HCT116 (cell line): ENCODE results near the gene CPA1. TPM values are rescaled to one million over a fixed set of nuclear protein-coding genes. Genes with fewer than 3 reads are reported as not detected.
A peak's percentile ranks its signal among the peaks of the same experiment; 100 is the strongest.

Source experiments
- ATAC-seq: fragments of 200-7000 bp; cut with Tn5 transposase; 2 replicates; pipeline ENCODE4 v1.9.1; 2020; ENCODE audit warnings: mild to moderate bottlenecking, moderate library complexity
- BruUV-seq: library from RNA; stranded (reverse); fragments of 400-500 nt; replicated peaks from 2 replicates; lab custom pipeline; 2021; lab: Mats Ljungman, UMichigan
- CTCF ChIA-PET: fragments of 300-600 bp; sonication (Branson Sonifier 250); formaldehyde crosslinking; loops from one replicate; lab custom pipeline; 2021; ENCODE audit warnings: antibody characterized with exemption; lab: Charles Lee
- POLR2A ChIA-PET: fragments of 300-600, 350-600 bp; sonication (Branson Sonifier 250); formaldehyde crosslinking; loops from one replicate; lab custom pipeline; 2021; ENCODE audit warnings: antibody characterized with exemption; lab: Charles Lee
- RAD21 ChIA-PET, 2 experiments: fragments of 300-600 bp; sonication (Branson Sonifier 250); formaldehyde crosslinking; loops; one replicate each; lab custom pipeline; 2023; ENCODE audit warnings: low total read pairs in 2 of 2; ENCODE audit not compliant: uncharacterized antibody in 2 of 2, unreplicated experiment in 2 of 2, low non-redundant PET in 1 of 2; lab: Charles Lee
- DNase-seq: peaks from one replicate; pipeline ENCODE4 v3.0.0-alpha.2; 2010; ENCODE audit warnings: low read depth, low spot score
- H2AFZ ChIP-seq: fragments of 200-600 bp; shearing (Covaris generic), sonication (generic); 2 replicates; pipeline ENCODE4 v1.6.1; 2017; ENCODE audit warnings: low read depth, mixed run types, mixed read lengths, antibody characterized with exemption, low read length; ENCODE audit not compliant: poor library complexity, severe bottlenecking
- H3K27ac ChIP-seq: 2 replicates; pipeline ENCODE4 v1.5.1; 2012; ENCODE audit warnings: low read depth, low read length
- H3K27me3 ChIP-seq: fragments of 200-600 bp; sonication (generic); 2 replicates; pipeline ENCODE4 v1.6.1; 2016; ENCODE audit warnings: mixed run types, low read length, mixed read lengths; ENCODE audit not compliant: insufficient read depth
- H3K36me3 ChIP-seq, 2 experiments: fragments of 200-500 bp in 1 of 2; fragments of 200-600 bp in 1 of 2; sonication (Bioruptor generic) in 1 of 2; sonication (generic) in 1 of 2; 2 replicates each; pipeline versions ENCODE4 v1.5.1 to v1.6.1; 2014 to 2016; ENCODE audit warnings: low read length in 2 of 2, inconsistent platforms in 1 of 2, mixed read lengths in 1 of 2, mixed run types in 1 of 2; ENCODE audit not compliant: insufficient read depth in 2 of 2, control insufficient read depth in 1 of 2
- H3K4me1 ChIP-seq, 2 experiments: fragments of 200-600 bp in 1 of 2; sonication (generic) in 1 of 2; 2 replicates each; pipeline versions ENCODE4 v1.5.1 to v1.6.1; 2012 to 2017; ENCODE audit warnings: low read length in 2 of 2, inconsistent platforms in 1 of 2, mild to moderate bottlenecking in 1 of 2, mixed read lengths in 1 of 2, mixed run types in 1 of 2, moderate library complexity in 1 of 2; ENCODE audit not compliant: insufficient read depth in 2 of 2, control insufficient read depth in 1 of 2
- H3K4me2 ChIP-seq: fragments of 200-600 bp; sonication (generic); 2 replicates; pipeline ENCODE4 v1.6.1; 2017; ENCODE audit warnings: mixed run types, low read length, mixed read lengths
- H3K4me3 ChIP-seq, 2 experiments: fragments of 200-600 bp in 1 of 2; sonication (generic) in 1 of 2; replicated peaks in 1 of 2; 2 replicates each; pipeline ENCODE4 v1.5.1; 2011 to 2016; ENCODE audit warnings: low read length in 2 of 2, control low read depth in 1 of 2, low read depth in 1 of 2, mild to moderate bottlenecking in 1 of 2, mixed read lengths in 1 of 2, mixed run types in 1 of 2
- H3K79me2 ChIP-seq: fragments of 200-600 bp; sonication (generic); 2 replicates; pipeline ENCODE4 v1.6.1; 2017; ENCODE audit warnings: mild to moderate bottlenecking, mixed run types, low read length, moderate library complexity, mixed read lengths; ENCODE audit not compliant: insufficient read depth
- H3K9ac ChIP-seq: fragments of 200-600 bp; sonication (generic); 2 replicates; pipeline ENCODE4 v1.6.1; 2016; ENCODE audit warnings: low read length, mixed read lengths
- H3K9me2 ChIP-seq: fragments of 200-600 bp; sonication (generic), shearing (Covaris generic); 2 replicates; pipeline ENCODE4 v1.6.1; 2017; ENCODE audit warnings: mixed run types, mild to moderate bottlenecking, moderate library complexity; ENCODE audit not compliant: insufficient read depth
- H3K9me3 ChIP-seq, 2 experiments: fragments of 200-500 bp in 1 of 2; fragments of 200-600 bp in 1 of 2; sonication (Bioruptor generic) in 1 of 2; sonication (generic) in 1 of 2; 2 replicates each; pipeline ENCODE4 v1.6.1; 2014 to 2017; ENCODE audit warnings: low read length in 2 of 2, mixed read lengths in 2 of 2, inconsistent platforms in 1 of 2, low read depth in 1 of 2, mild to moderate bottlenecking in 1 of 2, mixed run types in 1 of 2, moderate library complexity in 1 of 2; ENCODE audit not compliant: control insufficient read depth in 1 of 2, insufficient read depth in 1 of 2
- H4K20me1 ChIP-seq: fragments of 200-600 bp; sonication (generic), shearing (Covaris generic); 2 replicates; pipeline ENCODE4 v1.6.1; 2017; ENCODE audit warnings: mixed run types, mild to moderate bottlenecking, moderate library complexity; ENCODE audit not compliant: insufficient read depth
- CBX3 ChIP-seq: IDR thresholded peaks from 2 replicates; pipeline ENCODE4 v1.6.1; 2012; ENCODE audit warnings: low read depth
- CEBPB ChIP-seq: IDR thresholded peaks from 2 replicates; pipeline ENCODE4 v1.6.1; 2012; ENCODE audit warnings: low read depth
- EZH2 ChIP-seq: fragments of 200-600 bp; sonication (generic); IDR thresholded peaks from 2 replicates; pipeline ENCODE4 v1.6.1; 2017; ENCODE audit warnings: antibody characterized with exemption, mixed run types
- FOSL1 ChIP-seq: IDR thresholded peaks from 2 replicates; pipeline ENCODE4 v1.6.1; 2012; ENCODE audit warnings: low read depth
- JUND ChIP-seq: IDR thresholded peaks from 2 replicates; pipeline ENCODE4 v1.6.1; 2012
- POLR2A ChIP-seq: IDR thresholded peaks from 2 replicates; pipeline ENCODE4 v1.7.0; 2011; ENCODE audit warnings: borderline replicate concordance; ENCODE audit not compliant: insufficient read depth, insufficient read length; ENCODE audit errors: extremely low read depth
- RAD21 ChIP-seq: IDR thresholded peaks from 2 replicates; pipeline ENCODE4 v1.6.1; 2012; ENCODE audit warnings: low read depth, mild to moderate bottlenecking
- SIN3A ChIP-seq: IDR thresholded peaks from 2 replicates; pipeline ENCODE4 v1.6.1; 2012; ENCODE audit warnings: low read depth
- SP1 ChIP-seq: IDR thresholded peaks from 2 replicates; pipeline ENCODE4 v1.6.1; 2012; ENCODE audit warnings: low read depth
- YY1 ChIP-seq: IDR thresholded peaks from 2 replicates; pipeline ENCODE4 v1.6.1; 2011; ENCODE audit warnings: low read length, low read depth, moderate library complexity, mild to moderate bottlenecking; ENCODE audit not compliant: insufficient replicate concordance; ENCODE audit errors: extremely low read depth
- ZNF274 ChIP-seq: fragments of 200-500 bp; sonication (Bioruptor generic); IDR thresholded peaks from 2 replicates; pipeline ENCODE4 v1.6.1; 2014; ENCODE audit warnings: mild to moderate bottlenecking, low read depth, low read length, inconsistent platforms
- intact Hi-C: fragments of 100-400 bp; cut with micrococcal nuclease; formaldehyde crosslinking; loops from 2 replicates; pipeline ENCODE4 v1.10.0; 2022
- total RNA-seq: library from RNA; stranded (reverse); gene quantifications from one replicate; pipeline ENCODE4 v1.2.1, GENCODE V29; 2021; ENCODE audit not compliant: unreplicated experiment
- TF ChIP-seq, protein P1 (sequence below), 3 experiments: fragments of 200-600 bp in 1 of 3; sonication (generic) in 1 of 3; IDR thresholded peaks in 2 of 3; conservative IDR thresholded peaks in 1 of 3; 2 replicates each; pipeline ENCODE4 v1.5.1; 2012 to 2017; ENCODE audit warnings: low read depth in 2 of 3, low read length in 2 of 3, antibody characterized with exemption in 1 of 3, borderline replicate concordance in 1 of 3, control low read depth in 1 of 3, mild to moderate bottlenecking in 1 of 3, mixed read lengths in 1 of 3, mixed run types in 1 of 3, moderate library complexity in 1 of 3; ENCODE audit not compliant: insufficient read depth in 1 of 3

The CPA1 gene
- total RNA-seq, 1 experiment from 2014 or later: 11.9 TPM

DNA sequence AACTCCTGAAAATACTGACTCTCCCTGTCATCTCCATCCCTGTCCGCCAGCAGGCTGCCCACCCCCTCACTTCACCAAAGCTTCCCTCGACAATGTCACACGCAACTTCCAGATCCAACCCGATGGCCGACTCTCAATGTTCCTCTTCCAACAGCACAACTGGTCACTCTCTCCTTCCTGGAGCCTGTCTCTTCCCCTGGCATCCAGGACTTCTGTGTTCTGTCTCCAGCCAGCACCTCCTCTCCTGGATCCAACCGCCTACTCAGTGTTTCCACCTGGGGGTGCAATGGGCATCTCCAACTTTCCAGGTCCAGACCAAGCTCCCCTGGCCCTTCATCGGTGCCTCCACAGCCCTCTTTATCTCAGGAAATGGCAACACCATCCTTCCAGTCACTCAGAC is 27.1 kb upstream of the CPA1 start:
- BruUV-seq: no TSS peak
- no peak overlapping the region for H3K9ac ChIP-seq
- ATAC-seq (no peak), DNase-seq (no peak)
- no peaks in the 10 kb centered on the region for H3K36me3 ChIP-seq
- no peak overlapping the region for H2AFZ ChIP-seq
- H3K4me3 ChIP-seq: no peak overlapping the region
- no peaks in the 10 kb centered on the region for H3K27me3 ChIP-seq
- TF ChIP-seq RAD21 (0 out of 2 replicates have a peak, but pooled peaks have one; percentile 22), SIN3A (no peak)
- H3K27ac ChIP-seq: no peak overlapping the region
- CTCF ChIA-PET: no interaction called here
- intact Hi-C loops: no loop called here
- H3K4me1 ChIP-seq: peaks cover 31 to 44% of the 10 kb centered on the region in 2 experiments
- no peak overlapping the region for H3K4me2 ChIP-seq
- H3K79me2 ChIP-seq: no peaks in the 10 kb centered on the region
- no peaks in the 10 kb centered on the region for H4K20me1 ChIP-seq
- H3K9me3 ChIP-seq: no peaks in the 10 kb centered on the region
- no peaks in the 10 kb centered on the region for H3K9me2 ChIP-seq
- RAD21 ChIA-PET: no interaction called here
- POLR2A ChIA-PET: no interaction called here

DNA sequence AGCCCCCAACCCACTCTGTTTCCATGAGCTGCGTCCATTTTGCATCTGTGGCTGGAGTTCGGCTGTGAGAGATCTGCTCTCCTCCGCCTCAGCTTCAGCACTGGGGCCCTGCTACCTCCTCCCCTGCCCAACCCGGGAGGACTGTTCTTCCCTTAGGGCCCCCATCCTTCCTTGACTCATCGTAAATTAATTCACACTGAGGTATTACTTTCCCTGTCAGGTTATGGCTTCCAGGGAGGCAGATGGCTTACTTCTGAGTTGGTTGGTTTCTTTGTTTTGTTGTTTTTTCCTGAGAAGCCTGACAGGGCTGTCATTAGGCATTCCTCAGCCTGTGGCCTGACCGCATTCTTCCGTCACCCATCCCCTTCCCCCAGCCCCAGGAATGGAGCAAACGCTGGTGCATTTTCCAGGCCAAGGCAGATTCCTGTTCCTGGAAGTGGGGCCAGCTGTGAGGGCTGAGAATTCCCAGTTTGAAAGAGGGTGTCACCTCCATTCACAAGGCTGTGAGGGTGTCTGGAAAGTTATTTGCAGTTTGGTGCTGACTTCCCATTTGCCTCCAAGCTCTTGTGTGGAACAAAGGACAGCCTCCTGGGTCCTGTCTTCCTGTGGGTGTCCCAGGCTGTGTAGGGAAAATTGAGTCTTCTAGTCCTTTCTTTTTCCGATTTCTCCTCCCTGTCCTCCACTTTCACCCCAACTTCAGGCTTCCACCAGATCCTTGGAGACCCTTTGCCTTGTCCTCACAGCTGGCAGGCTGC is 24.0 kb upstream of the CPA1 start:
- no peaks in the 10 kb centered on the region for H3K27me3 ChIP-seq
- peak; percentile 68 for DNase-seq
- no peaks in the 10 kb centered on the region for H3K9me2 ChIP-seq
- TF ChIP-seq YY1 (peak; percentile 12), FOSL1 (peak; percentile 69), SIN3A (peak; percentile 74), ZNF274 (no peak), POLR2A (no peak), EZH2 (no peak), CBX3 (peak; percentile 82; the same call in 1 of the 2 replicates), SP1 (peak; percentile 75), RAD21 (peak; percentile 31; the same call in 1 of the 2 replicates), CEBPB (no peak), JUND (peak; percentile 65)
- TF ChIP-seq, protein P1, sequence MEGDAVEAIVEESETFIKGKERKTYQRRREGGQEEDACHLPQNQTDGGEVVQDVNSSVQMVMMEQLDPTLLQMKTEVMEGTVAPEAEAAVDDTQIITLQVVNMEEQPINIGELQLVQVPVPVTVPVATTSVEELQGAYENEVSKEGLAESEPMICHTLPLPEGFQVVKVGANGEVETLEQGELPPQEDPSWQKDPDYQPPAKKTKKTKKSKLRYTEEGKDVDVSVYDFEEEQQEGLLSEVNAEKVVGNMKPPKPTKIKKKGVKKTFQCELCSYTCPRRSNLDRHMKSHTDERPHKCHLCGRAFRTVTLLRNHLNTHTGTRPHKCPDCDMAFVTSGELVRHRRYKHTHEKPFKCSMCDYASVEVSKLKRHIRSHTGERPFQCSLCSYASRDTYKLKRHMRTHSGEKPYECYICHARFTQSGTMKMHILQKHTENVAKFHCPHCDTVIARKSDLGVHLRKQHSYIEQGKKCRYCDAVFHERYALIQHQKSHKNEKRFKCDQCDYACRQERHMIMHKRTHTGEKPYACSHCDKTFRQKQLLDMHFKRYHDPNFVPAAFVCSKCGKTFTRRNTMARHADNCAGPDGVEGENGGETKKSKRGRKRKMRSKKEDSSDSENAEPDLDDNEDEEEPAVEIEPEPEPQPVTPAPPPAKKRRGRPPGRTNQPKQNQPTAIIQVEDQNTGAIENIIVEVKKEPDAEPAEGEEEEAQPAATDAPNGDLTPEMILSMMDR (IDR thresholded peaks at IDR 0.05 in 2 of 3, conservative IDR thresholded peaks at IDR 0.05 in 1 of 3; ENCODE audit: borderline replicate concordance in 1 of 3, insufficient read depth in 1 of 3, low read depth in 2 of 3, low read length in 2 of 3): no peak
- TF ChIP-seq, all 23 proteins: peak for 7
- BruUV-seq: no TSS peak
- POLR2A ChIA-PET: no interaction called here
- CTCF ChIA-PET: interaction anchor here (1.7 kb wide), 1 partner anchor 19 kb away, joined by 6 read pairs; no protein-coding TSS in a partner anchor
- H3K4me1 ChIP-seq: peaks cover 31 to 44% of the 10 kb centered on the region in 2 experiments
- H3K4me3 ChIP-seq: peak overlapping the region in 1 of 2 experiments; percentile 7; a peak in 2 of 4 replicates
- H3K9me3 ChIP-seq: peaks cover 0 to 21% of the 10 kb centered on the region in 2 experiments; a peak in 1 of 4 replicates
- peak overlapping the region; percentile 83 for H2AFZ ChIP-seq
- peak overlapping the region; percentile 20 for H3K9ac ChIP-seq
- H3K79me2 ChIP-seq: no peaks in the 10 kb centered on the region
- H4K20me1 ChIP-seq: no peaks in the 10 kb centered on the region
- H3K4me2 ChIP-seq: peak overlapping the region; percentile 63
- peak; percentile 78 for ATAC-seq
- H3K27ac ChIP-seq: peak overlapping the region; percentile 80
- intact Hi-C loops: loop anchor here (5.0 kb wide), 1 partner anchor 64 kb away; the partner anchor contains the start of gene CPA4
- RAD21 ChIA-PET: interaction anchor here in 1 of 2 experiments (0.6 kb wide), 1 partner anchor 64 kb away, joined by 3 read pairs; no protein-coding TSS in a partner anchor
- H3K36me3 ChIP-seq: no peaks in the 10 kb centered on the region
